Activated T-cell treated with anti-CD3 and anti-CD28 coated beads, Interleukin-2, amount 50 U/mL, for 48 hours (primary cell): Measurements from ENCODE around the gene VPS26A.
A peak's percentile ranks its signal among the peaks of the same experiment; 100 is the strongest.
"Not testable (repeated sequence)": the region's sequence is repeated elsewhere in the genome, so short reads cannot be mapped to it uniquely, and the experiment has no call there.

Experiments used
- DNase-seq, 2 experiments: peaks; one replicate each; pipeline ENCODE4 v3.0.0-alpha.2; 2020

The VPS26A gene

DNA sequence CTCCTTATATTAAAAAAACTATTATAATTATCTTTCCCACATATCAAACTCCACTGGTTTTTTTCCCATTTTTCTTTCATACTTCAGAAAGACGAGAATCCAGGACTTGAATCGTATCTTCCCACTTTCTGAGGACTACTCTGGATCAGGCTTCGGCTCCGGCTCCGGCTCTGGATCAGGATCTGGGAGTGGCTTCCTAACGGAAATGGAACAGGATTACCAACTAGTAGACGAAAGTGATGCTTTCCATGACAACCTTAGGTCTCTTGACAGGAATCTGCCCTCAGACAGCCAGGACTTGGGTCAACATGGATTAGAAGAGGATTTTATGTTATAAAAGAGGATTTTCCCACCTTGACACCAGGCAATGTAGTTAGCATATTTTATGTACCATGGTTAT, 20.2 kb upstream of the VPS26A start:
- peak in 1 of 2 experiments; percentile 16 for DNase-seq

DNA sequence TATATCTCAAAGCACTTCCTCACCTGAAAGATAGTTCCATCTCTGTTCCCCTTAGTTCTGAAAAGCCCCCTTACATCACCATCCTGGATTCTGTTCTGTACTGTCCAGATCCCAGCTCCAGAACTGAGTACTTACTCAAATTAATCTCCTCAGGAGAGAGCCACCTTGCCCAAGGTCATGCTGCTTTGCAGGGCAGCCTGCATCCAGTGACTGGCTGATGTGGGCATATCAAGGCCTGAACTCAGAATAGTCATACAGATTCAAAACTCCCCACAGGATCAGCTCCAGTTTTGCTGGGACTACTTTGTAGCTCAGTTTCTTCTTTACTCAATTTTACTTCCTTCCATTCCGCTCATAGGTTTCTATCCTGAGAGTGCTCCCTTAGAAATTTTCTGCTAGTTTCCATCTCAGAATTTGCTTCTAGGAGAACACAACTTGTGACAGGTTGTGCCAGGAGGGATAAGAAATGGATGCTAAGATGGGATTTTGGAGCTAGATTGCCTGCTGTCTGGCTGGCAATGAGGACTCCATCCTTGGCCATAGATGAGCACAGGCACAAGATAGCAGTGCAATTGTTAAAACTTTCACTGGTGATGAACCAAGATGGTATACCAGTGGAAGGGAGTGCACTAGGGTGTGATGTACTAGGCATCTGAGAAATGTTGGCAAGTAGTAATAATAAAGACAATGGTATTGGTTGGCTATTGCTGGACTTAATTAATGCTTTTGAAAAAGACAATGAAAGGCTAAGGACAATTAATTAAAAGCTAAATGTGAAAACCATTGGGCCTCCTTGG, 18.8 kb upstream of the VPS26A start:
- DNase-seq = no peak

DNA sequence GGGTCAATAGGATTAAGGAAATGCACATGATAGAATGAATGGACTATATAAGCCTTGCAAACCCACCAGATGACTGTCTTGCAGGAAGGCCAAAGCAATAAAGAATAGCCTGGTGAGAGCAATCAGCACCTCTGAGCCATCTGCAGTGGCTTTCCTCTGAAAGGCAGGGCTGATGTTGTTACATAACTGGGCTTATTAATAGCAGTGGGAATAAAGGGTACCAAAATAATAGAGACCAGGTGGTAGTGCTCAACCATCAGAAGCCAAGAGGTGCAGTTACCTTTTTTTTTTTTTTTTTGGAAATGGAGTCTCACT, 16.8 kb upstream of the VPS26A start:
- DNase-seq = no peak

DNA sequence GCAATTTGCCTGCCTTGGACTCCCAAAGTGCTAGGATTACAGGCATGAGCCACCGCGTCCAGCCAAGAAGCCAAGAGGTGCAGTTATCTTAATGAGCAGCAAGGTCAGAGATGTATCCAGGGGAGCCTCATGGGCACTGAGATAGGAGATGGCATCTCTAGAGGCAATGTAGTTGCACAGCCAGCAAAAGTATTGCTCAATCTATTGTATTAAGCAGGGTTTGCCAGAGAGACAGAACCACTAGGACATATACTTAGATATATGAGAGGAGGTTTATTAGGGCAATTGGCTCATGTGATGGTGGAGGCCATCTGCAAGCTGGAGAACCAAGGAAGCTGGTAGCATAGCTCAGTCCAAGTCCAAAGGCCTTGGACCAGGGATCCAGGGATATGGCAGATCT, 16.3 kb upstream of the VPS26A start:
- DNase-seq = no peak

DNA sequence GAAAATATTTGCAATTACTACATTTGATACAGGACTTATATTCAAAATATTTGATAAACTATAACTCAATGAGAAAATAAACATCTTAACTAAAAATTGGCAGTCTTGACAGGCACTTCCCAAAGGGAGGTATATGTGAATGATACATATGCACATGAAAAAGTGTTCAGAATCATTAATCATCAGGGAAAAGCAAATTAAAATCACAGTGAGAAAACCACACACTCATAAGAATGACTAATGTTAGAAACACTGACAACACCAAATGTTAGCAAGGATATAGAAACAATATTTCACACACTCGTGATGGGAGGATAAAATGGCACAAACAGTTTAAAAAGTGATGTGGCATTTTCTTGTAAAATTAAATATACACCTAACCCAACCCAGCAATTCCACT, 4.1 kb upstream of the VPS26A start:
- no peak for DNase-seq

DNA sequence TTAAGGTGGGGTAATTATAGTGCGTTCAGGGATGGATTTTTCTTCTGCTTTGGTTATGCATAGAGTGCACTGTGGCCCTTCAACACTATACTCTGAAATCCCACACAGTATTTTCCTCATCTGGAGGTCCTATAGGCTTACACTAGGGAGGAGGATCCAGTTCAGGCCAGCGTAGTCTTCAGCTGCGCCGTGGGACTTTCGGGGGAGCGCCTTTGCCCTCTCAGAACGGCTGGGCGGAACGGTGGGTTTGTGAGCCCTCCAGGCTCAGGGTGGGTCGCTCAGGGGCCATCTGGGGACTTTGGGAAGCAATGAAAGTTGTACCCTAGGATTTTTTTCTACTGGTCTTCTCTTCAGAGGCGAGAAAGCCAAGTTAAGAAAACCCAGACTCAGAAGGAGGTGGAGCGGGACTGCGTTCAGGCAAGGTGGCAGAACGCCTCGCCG, 652 bp upstream of the VPS26A start:
- DNase-seq = no peak

DNA sequence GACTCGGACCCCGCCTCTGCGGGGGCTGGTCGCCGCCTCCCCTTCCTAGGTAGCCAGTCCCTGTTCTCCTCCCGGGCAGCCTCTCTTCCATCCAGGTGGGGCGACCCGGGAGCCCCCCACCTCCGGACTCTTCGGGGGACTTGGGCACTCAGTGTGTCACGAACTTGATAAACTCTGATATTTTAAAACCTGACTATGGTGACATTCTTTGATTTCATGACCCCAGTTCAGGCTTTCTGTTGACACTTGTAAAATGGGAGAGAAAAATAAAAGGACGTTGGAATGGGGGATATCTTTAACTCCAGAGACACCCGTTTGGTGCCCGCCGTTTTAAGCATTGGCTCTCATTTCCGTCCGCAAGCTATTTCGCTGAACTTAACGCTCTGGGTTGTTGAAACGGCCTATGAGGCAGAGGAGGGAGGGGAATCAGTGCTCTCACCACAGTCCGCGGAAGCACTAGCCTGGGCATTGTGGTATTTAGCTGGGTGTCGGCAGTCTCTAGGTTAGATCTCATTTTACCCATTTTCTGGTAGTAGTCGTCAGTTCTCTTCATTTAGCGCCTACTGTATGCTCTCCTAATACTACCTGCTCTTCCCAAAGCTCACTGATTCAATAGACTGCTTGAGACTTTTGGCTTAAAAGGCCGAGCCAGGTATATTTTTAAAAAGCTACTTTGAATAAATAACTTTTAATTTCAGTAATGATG, 738 bp downstream of the VPS26A start:
- DNase-seq = peak; percentile 58 to 63

DNA sequence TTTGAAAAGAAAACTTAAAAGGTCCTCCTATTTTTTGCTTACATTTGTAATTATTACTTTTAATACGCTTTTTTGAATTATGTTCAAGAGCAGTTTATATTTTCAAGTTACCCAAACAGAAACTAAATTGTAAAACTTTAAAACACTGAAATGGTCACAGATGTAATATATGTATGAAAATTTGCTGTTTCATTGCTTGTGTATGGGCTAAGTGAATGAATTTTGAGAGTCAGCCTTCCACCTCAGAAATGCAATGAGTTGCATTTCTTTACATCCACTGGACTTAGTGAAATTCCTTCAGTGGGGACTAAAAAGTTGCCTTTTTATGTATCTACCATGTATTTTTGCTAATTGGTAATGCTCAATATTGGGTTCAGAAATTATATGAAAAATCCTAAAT, 1.6 kb downstream of the VPS26A start:
- DNase-seq = no peak

DNA sequence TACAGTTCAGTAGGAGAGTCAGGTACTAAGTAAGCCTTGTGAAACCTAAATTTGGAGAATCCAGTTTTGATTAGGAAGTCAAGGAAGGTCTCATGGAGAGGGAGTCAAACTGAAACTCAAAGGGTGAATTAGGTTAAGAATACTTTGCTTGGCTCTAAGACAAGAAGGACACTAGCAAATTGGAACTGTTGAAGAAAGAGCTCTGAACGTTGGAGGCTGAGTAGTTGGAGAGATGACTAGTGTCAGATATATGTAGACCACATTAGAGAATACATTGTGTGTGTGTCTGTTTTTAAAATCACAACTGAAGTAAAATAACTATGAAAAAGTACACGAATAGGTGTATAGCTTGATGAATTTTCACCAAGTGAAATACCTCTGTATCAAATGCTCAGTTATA, 6.3 kb downstream of the VPS26A start:
- no peak for DNase-seq

DNA sequence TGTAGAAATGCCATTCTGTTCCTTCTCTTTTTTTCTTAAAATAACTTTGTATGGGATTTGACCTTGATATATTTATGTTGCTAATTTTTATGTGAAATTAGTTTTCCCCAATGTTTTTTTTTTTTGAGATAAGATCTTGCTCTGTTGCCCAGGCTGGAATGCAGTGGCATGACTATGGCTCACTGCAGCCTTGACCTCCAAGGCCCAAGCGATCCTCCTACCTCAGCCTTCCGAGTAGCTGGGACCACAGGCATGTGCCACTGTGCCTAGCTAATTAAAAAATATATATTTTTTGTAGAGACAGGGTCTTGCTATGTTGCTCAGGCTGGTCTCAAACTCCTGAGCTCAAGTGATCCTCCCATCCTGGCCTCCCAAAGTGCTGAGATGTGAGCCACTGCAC, 16.0 kb downstream of the VPS26A start:
- DNase-seq = no peak

DNA sequence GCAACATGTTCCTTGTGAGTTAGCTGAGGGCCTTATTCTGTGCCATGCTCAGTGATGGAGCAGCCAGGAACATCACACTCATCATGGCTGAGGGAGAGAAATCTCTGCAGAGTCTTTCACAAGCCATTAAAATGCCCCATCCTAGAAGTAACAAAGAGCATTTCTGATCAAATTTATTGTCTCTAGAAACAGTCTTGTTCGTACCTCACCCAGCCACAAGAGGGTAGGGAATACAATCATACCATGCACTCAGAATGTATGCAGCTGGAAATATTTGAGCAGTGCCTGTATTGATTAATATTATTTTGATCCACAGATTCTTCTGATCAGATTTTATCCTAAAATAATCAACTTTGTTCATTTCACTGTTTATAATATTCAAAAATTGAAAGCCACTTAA, 17.3 kb downstream of the VPS26A start:
- no peak for DNase-seq

DNA sequence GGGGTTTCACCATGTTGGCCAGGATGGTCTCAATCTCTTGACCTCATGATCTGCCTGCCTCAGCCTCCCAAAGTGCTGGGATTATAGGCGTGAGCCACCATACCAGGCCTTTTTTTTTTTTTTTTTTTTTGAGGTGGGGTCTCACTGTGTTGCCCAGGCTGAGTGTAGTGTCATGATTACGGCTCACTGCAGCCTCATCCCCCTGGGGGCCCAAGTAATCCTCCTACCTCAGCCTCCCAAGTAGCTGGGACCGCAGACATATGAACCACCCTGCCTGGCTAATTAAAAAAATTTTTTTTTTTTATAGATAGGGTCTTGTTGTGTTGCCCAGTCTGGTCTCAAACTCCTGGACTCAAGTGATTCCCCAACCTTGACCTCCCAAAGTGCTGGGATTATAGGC, 18.1 kb downstream of the VPS26A start:
- DNase-seq = not testable (repeated sequence)

DNA sequence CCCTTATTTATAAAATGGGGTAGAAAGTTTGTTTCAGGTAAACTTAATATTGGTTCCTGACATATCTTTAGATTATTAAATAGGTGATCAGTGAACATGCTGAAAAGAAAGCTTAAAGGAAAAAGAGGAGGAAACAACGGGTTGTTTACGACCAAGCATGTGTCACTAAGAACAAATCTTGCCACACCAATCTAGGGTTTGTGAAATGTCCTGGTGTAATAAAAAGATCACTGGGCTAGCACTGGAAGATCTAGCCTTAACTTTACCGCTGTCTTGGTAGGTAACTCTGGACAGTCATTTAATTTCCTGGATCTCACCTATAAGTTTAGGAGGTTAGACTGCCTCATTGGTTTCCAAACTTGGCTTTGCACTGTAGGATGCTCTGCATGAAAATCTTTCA, 19.0 kb downstream of the VPS26A start:
- no peak for DNase-seq

DNA sequence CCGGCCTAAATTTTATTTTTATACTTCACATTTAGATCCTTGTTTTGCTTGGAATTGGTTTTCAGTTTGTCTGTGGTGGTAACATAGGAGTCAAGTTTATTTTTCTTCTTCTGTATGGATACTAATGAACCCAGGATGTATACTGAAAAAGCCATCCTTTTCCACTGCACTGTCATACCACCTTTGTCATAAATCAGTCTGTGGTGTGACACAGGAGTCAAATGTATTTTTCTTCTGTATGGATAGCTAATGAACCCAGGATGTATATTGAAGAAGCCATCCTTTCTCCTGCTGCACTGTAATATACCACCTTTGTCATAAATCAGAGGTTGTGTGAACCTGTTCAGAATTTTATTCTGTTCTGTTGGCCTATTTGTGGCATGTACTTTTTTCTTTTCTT, 21.4 kb downstream of the VPS26A start:
- no peak for DNase-seq

DNA sequence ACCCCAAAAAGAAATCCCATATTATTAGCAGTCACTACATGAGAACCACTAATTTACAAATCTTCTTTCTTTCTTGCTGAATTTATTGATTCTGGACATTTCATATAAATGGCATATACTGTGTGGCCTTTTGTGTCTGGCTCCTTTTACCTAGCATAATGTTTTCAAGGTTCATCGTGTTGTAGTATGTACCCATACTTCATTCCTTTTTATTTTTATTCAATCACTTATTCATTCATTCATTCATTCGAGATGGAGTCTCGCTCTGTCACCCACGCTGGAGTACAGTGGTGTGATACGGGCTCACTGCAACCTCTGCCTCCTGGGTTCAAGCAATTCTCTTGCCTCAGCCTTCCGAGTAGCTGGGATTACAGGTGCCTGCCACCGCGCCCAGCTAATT, 21.9 kb downstream of the VPS26A start:
- no peak for DNase-seq

DNA sequence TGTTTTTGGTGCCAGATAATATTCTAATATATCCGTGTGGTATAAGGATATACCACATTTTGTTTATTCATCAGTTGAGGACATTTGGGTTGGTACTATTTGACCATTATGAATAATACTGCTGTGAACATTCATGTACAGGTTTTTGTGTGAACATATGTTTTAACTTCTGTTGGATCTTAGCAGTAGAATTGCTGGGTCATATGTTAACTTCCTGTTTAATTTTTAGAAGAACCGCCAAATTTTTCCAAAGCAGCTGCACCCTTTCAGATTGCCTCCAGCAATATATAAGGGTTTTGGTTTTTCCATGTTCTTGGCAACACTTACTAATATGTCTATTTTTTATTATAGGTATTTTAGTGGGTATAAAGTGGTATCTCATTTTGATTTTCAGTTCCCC, 22.8 kb downstream of the VPS26A start:
- DNase-seq = no peak

DNA sequence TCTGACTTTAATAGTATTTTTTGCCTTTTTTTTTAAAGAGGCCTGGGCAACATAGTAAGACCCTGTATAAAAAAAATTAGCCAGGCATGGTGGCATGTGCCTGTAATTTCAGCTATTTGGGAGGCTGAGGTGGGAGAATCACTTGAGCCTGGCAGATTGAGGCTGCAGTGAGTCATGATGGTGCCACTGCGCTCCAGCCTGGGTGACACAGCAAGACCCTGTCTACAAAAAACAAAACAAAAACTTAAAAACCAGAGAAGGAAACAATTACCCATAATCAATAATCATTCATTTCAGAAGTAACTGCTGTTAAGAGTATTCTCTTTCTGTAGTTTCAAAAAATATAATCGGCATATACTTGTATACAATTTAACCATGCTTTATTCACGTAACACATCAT, 28.0 kb downstream of the VPS26A start:
- DNase-seq = no peak

DNA sequence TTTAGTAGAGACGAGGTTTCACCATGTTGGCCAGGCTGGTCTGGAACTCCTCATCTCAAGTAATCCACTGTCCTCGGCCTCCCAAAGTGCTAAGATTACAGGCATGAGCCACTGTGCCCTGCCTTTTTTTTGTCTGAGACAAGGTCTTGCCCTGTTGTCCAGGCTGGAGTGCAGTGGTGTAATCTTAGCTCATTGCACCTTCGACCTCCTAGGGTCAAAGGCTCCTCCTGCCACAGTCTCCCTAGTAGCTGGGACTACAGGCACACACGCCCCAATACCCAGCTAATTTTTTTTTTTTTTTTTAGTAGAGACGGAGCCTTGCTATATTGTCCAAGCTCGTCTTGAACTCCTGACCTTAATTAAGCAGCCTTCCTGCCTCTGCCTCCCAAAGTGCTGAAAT, 29.2 kb downstream of the VPS26A start:
- no peak for DNase-seq

DNA sequence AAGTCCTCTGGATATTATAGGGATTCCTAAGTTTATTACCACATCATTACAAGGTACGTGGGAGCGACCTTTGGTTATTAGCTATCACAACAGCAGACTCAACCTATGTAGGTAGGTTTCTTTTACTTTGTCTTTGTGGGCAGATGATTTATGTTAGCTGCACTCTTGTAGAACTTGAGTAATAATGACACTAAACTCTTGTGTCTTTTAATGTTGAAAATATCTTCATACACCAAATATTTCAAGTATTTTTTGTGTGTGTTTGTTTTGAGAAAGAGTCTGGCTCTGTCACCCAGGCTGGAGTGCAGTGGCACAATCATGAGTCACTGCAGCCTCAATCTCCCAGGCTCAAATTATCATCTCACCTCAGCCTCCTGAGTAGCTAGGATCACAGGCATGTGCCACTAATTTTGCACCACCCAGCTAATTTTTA, 36.8 kb downstream of the VPS26A start:
- no peak for DNase-seq

DNA sequence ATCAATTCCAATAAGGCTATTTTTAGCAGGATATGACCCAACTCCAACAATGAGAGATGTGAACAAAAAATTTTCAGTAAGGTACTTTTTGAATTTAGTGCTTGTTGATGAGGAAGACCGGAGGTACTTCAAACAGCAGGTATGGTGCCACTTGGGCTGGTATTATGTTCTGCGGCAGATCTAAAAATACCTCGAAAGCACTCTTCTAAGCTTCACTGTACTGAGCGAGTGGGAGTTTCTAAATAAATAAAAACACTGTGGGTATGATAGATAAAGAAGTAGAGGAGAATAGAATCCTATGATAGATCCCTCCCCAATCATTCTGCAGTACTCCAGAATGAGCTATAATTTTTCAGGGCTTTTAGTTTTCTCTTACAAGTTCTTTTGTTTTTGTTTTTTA, 44.5 kb downstream of the VPS26A start:
- DNase-seq = no peak

DNA sequence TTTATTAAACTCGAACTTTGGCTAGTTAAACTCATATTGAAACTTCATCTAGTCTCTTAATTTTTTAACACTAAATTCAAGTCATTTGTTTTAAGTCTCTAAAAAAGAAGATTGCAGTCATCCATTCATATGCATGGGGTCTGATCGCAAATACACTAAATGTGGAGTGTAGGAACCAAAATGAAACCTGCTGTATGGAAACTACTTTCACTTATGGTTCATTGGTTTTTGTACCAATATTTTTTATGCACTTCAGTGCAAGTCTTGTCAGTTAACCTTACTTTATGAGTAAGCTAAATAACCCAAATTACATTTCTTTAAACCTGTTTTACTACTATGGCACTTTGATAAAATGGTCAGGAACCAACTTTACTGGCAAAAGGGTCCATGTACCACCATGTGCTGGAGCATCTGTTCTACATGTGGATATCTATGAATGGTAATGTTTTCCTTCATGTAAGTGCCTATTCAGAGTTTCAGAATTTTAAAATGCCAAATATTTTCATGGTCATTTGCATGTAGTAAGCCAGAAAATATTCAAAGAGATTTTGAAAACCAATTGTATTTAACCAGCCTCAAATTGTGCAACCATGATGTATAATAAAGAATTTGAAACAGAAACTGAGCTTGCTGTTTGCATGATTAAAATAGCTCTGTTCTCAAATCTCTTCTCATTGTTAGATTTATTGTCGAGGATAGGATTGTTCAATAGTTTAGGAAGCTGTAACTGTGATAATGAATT, 48.4 kb downstream of the VPS26A start:
- DNase-seq = no peak

DNA sequence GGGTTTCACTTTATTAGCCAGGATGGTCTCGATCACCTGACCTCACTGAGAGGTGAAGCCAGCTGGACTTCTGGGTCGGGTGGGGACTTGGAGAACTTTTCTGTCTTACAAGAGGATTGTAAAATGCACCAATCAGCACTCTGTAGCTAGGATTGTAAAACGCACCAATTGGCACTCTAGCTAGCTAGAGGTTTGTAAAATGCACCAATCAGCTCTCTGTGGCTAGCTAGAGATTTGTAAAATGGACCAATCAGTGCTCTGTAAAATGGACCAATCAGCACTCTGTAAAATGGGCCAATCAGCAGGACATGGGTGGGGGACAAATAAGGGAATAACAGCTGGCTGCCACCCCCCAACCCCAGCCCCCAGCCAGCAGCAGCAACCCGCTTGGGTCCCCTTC, 51.3 kb downstream of the VPS26A start:
- not testable (repeated sequence) for DNase-seq

DNA sequence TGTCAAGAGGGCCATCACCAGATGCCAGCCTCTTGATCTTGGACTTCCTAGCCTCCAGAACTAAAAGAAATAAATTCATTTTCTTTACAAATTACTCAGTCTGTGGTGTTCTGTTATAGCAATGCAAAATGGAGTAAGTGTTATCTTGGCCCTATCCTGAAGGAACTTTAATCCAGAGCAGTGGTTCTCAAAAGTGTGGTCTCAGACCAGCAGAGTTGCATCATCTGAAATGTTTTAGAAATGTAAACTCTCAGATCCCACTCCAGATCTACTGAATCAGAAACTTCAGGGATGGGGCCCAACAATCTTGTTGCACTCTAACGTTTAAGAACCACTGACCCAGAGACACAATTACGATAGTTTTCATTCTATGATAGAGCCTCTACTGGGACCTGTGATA, 52.8 kb downstream of the VPS26A start:
- no peak for DNase-seq
